ENCODE measurements around the gene SPTSSB.

Gene SPTSSB

DNA sequence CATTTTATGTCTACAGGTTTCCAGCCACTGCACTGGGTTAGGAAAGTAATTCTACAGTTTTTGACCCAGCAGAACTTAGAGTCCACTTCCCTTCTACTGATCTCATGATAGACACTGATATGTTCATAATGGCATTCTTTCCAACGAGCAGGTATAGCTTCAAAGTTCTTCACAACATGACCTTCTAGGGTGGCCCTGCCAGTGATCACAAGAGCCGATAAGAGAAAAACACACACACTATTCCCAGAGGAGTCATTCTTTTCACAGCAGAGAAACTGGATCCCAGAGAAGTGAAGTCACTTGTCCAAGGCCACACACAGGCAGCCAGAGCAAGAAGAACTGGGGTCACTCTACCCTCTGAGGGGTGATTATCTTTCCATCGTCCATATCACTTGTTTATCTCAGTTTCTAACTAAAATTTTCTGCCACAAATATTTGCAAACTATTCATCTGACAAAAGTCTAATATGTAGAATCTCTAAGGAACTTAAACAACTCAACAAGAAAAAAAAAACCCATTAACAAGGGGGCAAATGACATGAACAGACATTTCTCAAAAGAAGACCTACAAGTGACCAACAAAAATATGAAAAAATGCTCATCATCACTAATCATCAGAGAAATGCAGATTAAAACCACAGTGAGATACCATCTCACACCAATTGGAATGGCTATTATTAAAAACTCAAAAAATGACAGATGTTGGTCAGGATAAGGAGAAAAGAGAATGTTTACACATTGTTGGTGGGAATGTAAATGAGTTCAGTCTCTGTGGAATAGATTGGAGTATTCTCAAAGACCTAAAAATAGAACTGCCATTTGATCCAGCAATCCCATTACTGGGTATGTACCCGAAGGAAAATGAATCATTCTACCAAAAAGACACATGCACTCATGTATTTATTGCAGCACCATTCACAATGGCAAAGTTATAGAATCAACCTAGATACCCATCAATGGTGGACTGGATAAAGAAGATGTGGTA lies 31.5 kb downstream of the SPTSSB start:
- DNase-seq (ENCODE audit: low read depth): no peak

DNA sequence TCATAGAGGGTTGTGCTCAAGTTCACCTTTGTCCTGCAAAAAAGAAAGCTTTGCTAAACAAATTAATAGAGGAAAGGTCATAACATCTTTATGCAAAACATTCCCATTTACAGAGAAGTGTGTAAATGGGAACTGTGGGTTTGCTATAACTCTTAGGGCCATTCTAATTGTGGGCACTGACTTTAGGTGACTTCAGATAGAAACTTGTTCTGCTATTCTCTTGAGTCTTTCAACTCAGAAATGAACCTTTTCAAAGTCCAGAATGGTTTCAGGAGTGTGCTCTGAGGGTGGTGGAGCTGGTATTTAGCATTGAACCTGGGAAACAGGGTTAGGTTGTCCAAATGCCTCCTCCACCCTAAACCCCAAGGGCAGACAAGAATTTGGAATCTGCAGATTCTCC lies 34.0 kb downstream of the SPTSSB start:
- no peak for DNase-seq (ENCODE audit: low read depth)

DNA sequence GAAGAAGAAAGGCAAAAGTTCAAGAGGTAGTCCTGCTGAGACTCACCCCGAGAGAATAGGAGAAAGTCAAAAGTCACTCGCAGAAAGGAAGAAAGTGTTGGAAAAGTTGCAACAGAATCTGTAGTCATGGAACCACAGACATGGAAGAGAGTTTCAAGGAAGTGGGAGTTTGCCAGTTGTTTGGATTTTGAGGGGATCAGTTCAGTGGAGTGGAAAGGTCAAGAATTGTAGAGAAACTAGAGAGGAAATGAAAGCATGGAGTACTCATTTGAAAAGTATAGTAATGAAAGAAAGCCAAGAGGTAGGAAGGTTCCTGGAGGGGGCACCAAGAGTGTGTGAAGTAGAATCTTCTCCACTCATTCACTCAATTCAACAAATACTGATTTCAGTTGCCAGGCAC lies 34.7 kb downstream of the SPTSSB start:
- DNase-seq (ENCODE audit: low read depth): no peak

DNA sequence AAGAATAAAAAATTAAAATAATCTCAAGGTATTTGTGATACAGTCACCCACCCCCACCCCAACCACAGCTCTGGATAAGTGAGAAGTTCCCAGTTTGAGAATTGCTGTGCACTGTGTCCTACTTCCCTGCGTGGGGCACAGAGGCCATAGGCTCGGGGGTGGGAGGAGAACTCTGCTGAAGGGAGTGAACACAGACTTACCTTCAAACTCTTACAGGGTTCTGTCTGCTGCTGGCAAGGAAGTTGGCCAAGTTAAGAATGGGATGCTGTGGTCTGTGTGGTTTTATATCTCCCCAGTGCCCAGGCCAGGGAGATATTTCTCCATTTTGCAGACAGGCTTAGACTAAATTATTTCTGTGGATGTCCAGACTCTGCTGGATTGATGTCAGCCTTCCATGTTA lies 37.6 kb downstream of the SPTSSB start:
- DNase-seq (ENCODE audit: low read depth): no peak

DNA sequence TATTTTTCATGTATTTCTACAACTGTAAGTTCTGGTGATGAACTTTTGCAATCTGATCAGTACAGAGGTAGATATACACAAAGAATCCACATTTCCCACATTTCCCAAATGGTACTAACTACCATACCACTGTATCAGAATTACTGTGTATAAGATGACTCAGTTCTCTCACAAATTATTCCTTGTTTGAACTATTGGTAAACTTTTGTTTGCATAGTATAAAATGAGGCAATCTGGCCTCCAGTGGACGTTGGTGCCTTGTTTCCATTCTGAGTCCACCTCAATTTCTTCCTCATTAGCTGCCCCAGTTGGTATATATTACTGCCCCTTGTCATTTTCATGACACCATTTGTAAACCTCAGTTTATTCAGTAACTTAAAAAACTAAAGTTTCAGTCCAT lies 38.5 kb downstream of the SPTSSB start:
- no peak for DNase-seq (ENCODE audit: low read depth)

DNA sequence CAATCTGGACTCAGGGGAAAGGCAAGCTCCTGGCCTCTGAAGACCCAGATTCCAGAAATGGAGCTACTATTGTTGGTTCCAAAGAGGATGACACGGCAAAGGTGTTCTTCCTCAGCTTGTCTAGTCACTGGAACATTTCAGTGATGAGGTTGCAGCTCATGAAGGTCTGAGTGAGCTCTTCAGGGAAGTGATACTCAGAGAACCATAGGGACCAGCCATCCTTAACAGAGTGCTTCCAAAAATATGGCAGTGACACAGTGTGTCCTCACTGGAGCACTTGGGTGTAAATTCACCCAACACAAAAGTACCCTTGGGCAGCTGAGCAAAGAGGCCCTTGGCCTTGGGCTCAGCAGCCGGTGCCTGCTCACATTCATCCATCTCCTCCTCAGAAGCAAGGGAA lies 46.3 kb downstream of the SPTSSB start:
- no peak for DNase-seq (ENCODE audit: low read depth)

DNA sequence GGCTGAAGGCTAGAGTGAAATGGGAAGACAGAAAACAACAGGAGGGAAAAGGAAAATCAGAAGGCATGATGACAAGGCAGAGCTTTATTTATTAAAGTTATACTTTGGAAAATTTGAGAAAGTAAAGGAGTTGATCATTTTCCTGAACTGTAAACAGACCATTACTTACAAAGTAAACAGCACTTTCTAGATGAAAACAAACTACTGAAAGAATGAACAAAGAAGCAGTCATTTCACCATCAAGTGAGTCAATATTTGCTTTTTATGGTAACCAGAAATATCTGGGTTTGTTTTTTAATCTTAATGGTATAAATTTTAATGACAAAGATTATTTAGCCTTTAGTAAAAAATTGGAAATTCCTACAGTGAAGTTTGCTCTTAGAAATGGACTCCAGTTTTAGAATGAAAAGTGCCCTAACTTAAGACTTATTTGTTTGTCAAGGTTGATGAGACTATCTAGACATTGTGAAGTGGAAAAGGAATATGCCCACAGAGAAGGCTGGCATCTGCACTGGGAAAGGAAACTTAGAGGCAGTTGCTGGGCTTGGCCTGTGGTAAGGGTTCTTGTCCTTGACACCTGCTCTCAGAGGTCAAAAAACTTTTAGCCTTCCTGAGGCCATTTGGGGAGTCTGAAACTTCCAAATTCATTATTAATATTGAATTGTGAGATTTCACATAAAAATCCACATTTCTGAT lies 47.2 kb downstream of the SPTSSB start:
- no peak for DNase-seq (ENCODE audit: low read depth)

DNA sequence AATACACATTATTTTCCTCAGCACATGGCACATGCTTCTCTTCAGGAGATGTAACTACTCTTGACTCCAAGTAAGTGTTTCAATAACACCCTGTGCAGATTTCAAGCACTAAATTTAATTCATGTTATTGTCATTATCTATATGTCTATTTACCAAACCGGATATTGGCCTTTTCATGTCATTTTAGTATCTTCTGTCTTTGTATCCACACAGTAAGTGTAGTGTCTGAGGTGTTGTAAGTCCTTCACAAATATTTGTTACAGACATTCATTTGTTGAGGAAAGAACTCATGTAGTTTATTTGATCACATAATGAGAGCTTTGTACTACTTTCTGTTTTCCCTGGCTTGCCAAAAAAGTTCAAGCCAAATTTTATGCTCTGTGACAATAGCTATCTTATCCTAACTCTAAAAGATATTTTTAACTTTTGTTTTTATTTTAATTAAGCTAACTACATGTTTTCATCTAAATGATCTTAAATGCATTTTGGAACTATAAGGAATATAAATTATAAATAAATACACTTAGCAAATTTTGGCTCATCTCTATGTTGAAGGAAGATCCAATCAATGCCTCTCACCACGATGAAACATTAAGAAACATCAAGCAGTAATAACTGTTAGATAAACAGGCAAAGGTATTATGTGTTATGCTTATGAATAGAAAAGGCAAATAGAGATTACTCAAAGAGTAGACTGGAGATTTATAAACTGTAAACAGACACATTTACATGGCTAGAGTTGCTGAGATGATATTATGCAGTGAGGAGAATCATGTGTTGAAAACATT lies 48.3 kb downstream of the SPTSSB start:
- DNase-seq (ENCODE audit: low read depth): no peak

DNA sequence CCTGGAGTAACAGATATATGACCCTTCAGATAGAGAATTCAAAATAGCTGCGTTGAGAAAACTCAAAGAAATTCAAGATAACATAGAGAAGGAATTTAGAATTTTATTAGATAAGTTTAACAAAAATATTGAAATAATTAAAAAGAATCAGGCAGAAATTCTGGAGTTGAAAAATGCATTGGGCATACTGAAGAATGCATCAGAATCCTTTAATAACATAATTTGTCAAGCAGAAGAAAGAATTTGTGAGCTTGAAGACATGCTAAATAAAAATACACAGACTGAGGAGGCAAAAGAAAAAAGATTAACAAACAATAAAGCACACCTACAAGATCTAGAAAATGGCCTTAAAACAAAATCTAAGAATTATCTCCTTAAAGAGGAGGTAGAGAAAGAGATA lies 50.5 kb downstream of the SPTSSB start:
- DNase-seq (ENCODE audit: low read depth): no peak

DNA sequence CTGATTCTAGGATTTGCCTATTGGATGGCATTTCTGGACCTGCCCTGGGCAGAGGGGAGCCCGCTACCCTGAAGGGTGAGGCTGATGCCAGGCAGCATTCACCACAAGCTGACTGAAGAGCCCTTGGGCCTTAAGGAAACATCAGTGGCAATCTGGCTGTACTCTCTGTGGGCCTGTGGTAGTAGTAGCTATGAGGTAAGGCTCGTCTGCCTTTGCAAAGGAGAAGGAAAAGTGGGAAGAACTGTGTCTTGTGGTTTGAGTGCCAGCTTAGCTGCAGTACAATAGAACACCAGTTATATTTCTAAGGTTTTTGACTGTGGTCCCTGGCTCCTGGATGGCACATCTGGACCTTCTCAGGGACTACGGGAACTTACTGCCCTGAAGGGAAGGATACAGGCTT lies 51.5 kb downstream of the SPTSSB start:
- no peak for DNase-seq (ENCODE audit: low read depth)

DNA sequence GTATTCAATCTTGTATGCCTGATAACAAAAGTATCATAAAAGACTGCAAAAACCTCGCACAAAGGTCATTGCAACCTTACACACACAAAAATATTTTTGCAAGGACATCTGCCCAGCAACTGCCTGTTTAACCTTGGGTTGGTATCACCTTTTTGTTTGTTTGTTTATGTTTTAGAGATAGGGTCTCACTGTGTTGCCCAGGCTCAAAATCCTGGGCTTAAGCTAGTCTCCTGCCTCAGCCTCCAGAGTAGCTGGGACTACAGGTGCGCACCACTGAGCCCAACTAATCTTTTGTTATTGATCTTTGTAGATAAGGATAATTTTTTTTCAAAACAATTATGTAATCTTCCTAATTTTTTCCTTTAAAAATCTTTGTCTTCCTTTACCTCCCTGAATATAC lies 54.2 kb downstream of the SPTSSB start:
- no peak for DNase-seq (ENCODE audit: low read depth)

DNA sequence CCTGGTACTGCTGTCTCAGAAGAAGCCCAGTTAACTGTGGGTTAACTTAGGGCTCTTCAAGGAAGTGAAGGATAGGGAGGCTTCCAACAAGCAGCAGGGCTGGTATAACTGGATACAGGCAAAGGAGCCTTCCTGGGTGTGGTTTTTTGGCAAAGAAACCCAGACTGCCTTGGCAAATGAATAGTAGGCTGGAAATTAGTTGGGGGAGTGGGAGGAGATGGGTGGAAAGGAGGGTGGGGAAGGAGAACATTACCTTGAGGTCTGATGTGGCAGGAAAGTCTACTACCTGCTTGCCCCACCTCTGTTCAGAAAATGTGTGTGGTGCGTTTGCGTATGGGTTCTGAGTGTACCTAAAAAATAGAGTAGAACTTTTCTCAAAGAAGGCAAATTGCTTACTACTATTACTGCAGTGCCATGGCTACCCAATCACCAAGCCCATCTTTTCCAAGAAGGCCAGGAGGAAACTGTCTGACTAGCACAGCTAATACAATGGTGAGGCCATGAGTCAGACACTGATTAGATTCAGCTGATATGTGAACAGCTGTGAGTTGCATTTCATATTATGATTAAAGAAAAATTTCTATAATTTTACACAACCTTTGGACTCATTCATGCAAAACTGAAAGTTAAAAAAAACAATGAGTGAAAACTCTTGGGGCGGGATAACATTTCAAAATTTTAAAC lies 55.2 kb downstream of the SPTSSB start:
- no peak for DNase-seq (ENCODE audit: low read depth)

DNA sequence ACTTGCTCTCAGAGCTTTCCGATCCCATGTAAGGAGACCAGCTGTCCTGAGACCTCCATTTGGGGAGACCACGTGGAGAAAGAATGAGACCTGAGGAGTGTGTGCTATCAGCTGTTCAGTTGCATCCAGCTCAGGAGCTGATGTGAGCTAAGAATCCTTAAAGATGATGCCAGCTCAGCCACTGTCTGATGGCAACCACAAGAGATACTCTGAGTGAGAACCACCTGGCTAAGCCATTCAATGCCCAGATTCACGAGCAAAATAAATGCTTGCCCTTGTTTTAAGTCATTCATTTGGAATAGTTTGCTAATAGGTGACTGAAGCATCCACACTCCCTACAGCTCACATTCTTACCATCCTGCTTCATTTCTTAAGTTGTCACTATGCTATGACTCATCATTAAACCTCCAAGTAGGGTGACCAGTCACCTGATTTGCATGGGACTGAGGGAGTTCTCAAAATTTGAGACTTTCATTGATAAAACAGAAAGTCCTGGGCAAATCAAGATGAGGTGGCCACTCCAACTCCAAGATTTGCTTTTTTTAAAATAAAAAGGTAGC lies 56.4 kb downstream of the SPTSSB start:
- no peak for DNase-seq (ENCODE audit: low read depth)

DNA sequence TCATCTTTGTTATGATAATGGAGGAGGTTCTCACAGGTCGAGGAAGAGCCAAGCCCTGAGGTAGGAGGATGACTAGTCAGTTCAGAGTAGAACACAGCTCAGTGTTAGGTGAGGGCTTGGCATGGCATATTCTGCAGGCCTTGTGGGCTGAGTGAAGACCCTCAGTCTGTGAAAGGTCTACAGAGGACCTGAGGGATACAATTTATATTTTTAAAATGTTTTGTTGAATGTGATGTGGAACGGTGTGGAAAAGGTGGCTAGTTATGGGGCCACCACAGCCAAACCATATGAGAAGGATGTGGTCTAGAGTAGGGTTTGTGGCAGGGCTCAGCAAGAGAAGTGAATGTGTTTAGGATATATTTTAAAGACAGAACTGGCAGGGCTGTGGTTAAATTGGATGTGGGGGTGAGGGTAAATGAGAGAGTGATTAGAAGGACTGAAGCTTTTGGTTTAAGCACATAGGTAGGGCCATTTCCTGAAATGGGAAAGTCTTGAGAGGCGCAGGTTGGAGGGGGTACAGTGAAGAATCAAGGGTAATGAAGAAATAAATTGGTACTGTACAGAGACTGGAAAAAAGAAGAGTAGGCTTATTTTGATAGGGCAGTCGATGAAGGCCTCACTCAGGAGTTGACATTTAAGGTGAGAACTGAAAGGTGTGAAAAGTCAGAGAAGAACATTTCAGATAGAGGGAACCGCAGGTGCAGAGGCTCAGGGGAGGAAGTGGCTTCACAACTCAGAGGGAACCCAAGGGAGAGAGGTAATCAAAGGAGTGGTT lies 60.5 kb downstream of the SPTSSB start:
- DNase-seq (ENCODE audit: low read depth): peak; percentile 26

DNA sequence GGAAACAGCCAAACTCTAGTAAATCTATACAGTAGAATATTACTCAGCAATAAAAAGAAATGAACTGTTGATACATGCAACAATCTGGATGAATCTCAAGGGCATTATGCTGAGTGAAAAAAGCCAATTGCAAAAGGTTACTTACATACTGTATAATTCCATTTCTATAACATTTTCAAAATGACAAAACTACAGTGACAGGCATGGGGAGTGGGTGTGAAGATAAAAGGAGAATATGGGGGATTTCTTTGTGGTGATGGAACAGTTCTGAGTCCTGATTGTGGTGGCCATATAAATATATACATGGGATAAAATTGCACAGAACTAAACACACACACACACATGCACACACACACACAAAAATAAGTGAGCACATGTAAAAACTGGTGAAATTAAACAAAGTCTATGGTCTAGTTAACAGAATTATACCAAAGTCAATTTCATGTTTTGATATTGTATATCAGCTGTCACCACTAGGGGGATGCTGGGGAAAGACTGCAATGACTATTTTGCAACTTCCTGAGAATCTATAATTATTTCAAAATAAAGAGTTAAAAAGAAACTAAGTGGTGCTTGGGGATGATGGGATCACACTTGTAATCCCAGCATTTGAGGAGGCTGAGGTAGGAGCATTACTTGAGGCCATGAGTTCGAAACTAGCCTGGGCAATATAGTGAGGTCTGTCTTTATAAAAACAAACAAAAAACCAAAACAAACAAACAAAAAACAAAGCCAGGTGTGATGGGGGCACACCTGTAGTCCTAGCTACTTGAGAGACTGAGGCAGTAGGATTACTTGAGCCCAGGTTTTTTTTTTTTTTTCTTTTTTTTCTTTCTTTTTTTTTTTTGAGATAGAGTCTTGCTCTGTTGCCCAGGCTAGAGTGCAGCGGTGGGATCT lies 66.0 kb downstream of the SPTSSB start:
- DNase-seq (ENCODE audit: low read depth): no peak

DNA sequence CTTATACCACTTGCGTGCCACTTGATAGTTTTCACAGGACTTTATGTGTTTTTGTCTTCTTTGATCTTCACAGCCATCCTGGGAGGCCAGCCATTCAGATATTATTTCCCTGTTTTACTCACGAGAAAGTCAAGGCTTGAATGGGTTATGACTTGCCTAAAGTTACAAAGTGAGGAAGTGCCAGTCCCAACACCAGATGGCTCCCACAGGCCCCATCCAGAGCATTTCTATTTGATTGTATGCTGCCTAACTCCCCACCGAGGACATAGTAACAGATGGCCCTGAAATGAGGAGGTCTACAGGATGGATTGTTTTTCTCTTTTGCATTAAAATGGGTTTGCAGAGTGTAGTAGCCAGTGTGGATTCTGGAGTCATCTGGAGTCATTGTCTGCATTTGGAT lies 74.5 kb downstream of the SPTSSB start:
- no peak for DNase-seq (ENCODE audit: low read depth)

DNA sequence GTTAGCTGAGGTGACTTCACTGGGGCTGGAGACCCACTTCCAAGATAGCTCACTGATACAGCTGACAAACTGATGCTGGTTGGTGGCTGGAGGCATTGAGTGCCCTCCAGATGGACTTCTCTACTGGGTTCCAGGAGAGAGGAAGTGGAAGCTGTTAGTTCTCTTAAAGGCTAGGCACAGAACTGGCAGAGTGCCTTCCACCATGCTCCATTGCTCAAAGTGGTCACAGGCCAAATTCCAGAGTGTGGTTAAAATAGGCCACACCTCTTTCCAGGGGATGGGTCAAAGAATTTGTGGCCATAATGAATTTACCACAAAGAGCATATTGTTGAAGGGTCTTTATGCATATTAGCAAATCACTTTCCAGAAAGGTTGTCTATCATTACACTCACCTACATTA lies 76.0 kb downstream of the SPTSSB start:
- DNase-seq (ENCODE audit: low read depth): no peak
